GM12874 (cell line): ENCODE results near the gene SLC38A10.
A peak's percentile ranks its signal among the peaks of the same experiment; 100 is the strongest.

Experiments
- TF ChIP-seq, protein P1 (sequence below): IDR thresholded peaks from 2 replicates; pipeline ENCODE4 v1.5.1; 2011; ENCODE audit warnings: low read depth, mild to moderate bottlenecking, control low read depth, low read length, moderate library complexity; ENCODE audit not compliant: insufficient read depth

The SLC38A10 gene

DNA sequence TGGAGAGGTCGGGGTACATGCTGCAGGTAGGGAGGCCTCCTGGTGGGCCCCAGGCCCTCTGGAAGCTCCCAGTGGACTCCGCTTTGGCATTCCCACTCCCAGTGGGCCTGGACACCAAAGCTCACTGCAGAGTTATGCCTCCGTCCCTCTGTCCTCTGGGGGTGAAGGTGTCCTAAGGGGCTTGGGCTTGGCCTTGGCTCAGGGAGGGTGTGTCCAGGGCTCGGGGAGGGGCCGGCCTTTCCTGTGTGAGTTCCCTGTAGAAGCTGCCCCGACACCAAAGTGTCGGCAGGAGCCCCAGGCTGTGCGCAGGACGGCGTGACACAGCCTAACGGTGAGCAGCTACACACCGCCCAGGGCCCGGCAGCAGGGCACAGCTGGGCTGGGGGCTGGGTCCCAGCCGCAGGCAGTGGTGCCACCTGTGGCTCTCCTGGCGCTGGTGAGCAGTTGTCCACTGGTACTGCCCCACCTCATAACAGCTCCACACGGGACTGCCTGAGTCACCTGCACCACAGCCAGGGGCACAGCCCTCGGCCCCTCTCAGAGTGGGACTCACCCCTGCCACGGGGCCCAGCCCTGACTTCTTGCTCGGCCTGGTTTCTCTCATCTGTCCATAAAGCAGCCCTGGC lies 62.4 kb downstream of the SLC38A10 start:
- TF ChIP-seq, protein P1, sequence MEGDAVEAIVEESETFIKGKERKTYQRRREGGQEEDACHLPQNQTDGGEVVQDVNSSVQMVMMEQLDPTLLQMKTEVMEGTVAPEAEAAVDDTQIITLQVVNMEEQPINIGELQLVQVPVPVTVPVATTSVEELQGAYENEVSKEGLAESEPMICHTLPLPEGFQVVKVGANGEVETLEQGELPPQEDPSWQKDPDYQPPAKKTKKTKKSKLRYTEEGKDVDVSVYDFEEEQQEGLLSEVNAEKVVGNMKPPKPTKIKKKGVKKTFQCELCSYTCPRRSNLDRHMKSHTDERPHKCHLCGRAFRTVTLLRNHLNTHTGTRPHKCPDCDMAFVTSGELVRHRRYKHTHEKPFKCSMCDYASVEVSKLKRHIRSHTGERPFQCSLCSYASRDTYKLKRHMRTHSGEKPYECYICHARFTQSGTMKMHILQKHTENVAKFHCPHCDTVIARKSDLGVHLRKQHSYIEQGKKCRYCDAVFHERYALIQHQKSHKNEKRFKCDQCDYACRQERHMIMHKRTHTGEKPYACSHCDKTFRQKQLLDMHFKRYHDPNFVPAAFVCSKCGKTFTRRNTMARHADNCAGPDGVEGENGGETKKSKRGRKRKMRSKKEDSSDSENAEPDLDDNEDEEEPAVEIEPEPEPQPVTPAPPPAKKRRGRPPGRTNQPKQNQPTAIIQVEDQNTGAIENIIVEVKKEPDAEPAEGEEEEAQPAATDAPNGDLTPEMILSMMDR = no peak

DNA sequence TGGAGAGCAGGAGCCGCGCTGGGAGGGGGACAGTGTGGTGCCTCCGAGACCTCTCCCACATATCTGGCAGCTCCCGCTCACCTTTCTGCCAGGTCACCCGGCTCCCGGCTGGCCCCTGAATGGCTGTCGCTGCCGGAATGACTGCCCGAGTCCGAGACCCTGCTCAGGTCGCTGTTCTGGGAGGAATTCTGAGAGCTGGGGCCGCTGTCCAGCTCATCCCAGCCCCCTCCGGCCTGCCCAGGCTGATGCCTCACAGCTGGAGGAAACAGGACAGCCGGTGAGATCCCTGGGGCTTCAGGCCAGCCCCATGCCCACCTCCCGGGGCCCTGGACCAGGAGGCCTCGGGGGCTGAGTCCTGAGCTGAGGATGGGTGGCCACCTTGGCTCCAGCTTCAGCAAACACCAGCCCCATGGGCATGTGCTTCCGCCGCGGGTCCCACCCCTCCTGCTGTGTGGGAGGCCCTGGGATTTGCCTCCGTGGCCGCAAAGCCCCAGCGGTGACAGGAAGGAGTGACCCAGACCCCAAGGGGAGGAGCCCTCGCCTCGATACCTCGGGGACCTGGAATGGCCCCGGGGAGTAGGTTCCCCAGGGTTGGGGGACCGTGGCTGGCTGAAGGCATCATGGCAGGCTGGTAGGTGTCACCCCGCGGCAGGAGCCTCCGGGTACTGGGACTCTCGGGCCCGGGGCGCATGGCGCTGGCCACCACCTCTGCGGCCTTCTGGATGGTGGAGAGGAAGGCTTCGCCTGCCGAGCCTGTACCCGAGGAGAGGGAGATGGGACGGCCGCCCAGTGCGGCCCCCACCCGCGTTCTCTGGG lies 63.1 kb downstream of the SLC38A10 start:
- TF ChIP-seq, protein P1 = no peak

DNA sequence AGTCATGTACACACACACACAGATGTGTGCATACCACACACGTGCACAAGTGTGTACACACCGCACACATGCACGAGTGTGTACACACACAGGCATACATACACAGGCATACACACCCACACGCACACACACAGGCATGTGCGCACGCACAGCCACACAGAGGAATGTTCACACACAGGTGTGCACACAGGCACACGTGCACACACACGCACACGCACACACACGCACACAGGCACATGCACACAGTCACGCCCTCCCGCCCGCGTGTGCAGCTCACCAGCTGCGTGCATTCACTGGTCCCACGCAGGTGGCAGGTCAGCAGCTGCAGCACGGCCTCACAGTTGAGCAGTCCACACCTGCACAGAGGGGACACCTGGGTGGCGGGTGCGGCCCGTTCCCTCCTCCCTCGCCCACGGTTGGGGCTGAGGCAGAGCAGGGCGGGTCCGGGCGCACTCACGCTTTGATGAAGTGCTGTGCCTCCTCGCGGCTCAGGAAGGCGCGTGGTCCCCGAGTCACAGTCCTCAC lies 63.9 kb downstream of the SLC38A10 start:
- TF ChIP-seq, protein P1 = no peak

DNA sequence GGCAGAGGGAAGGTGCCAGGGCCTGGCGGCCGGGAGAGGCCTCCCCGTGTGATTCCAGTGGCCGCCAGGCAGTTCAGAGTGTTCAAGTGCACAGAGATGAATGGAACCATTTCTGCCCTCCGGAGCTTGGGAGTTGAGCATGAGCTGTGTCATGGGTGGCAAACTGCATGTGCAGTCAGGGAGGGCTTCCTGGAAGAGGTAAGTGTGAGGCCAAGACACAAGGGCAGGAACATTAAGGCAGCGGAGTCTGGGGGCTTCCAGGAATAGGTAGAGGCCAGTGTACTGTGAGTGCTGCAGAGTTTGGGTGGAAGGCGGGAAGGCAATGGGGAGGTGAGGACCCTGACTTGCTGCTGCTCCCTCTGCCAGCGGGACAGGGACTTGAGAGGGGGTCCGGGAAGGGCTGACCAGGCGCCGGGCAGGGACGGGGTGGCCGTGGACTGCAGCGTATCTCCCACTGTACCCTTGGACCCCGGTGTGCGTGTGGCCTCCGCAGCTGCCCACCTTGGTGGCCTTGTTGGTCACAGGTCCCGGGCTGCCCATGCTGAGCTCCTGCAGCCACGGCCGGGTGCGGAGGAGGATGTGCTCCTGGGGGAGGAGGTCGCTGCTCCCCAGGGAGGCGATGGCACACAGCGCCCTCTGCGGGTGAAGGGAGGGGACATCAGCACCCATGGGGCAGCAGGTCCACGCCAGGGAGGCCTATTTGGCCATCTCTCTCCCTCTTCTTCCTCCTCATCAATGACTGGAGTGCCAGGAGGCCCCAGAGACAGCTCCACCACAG lies 64.9 kb downstream of the SLC38A10 start:
- TF ChIP-seq, protein P1 = peak; percentile 53

DNA sequence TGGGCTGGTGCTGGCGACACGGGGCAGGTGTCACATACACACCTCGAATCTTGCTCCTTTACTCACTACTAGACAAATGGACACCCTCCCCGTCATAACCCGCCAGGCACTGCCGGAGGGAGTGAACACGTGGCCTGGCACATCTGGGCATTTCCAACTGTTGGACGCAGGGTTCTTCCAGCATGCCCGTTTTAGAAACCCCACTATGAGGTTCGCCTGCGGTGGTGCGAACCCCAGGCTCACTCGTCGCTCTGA lies 65.5 kb downstream of the SLC38A10 start:
- TF ChIP-seq, protein P1 = no peak

DNA sequence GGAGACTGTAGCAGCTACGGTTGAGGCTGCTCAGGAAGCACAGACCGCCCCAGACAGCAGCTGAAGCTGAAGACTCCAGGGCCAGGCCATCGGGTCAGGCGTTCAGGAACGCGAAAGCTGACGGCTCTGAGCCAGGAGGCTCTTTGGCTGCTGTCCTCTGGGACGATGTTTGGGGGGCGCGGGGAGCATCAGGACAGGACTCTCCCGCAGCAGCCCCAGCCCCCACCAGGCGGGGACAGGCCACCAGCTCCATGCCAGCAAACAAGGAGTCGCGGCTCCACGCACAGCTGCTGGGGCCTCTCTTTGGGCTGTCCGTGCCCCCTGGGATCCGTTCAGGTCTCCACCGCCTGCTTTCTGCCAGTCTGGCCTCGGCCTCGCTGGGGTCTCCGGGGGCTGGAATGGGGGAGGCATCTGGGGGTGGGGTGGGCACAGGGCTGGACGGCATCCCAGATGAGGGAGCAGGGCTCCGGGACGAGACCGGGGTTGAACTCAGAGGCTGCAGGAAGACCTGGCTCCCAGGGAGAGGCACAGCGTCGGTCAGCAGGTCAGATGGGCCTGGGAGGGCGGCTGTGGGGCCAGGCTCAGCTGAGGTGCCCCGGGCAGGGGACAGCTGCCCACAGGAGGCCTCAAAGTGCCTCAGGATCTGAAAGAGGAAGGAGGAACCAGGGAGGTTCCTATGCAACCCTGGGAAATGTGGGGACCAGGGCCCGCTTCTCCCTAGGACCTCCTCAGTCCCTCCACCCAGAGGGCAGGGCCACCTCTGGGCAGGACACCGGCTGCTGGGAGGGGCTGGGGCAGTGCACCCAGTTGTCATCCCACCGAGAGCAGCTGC lies 66.1 kb downstream of the SLC38A10 start:
- TF ChIP-seq, protein P1 = no peak

DNA sequence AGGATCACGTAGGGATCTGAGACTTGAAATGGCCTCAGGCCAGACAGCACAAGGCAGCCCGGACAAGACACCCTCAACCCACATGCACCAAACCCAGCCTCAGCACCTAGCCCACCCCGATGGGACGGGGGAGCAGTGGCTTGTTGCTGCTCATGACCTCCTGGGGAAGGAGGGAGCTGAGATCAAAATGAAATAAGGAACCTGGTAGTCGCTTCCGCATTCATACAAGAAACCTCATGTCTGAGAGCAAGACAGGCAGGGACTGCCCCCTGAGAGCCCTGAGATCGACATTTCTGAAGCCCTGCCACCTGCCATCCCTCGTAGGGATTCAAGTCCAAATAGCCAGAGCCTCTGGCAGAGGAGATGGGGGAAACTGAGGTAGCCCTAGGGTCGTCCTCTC lies 66.7 kb downstream of the SLC38A10 start:
- TF ChIP-seq, protein P1 = no peak
